ENCODE data around the gene RGS9. TPM values are rescaled to one million over a fixed set of nuclear protein-coding genes. Genes with fewer than 3 reads are reported as not detected.

Gene RGS9
- polyA plus RNA-seq, 3 donors: 13.0 to 14.5 (median 14.0) TPM

DNA sequence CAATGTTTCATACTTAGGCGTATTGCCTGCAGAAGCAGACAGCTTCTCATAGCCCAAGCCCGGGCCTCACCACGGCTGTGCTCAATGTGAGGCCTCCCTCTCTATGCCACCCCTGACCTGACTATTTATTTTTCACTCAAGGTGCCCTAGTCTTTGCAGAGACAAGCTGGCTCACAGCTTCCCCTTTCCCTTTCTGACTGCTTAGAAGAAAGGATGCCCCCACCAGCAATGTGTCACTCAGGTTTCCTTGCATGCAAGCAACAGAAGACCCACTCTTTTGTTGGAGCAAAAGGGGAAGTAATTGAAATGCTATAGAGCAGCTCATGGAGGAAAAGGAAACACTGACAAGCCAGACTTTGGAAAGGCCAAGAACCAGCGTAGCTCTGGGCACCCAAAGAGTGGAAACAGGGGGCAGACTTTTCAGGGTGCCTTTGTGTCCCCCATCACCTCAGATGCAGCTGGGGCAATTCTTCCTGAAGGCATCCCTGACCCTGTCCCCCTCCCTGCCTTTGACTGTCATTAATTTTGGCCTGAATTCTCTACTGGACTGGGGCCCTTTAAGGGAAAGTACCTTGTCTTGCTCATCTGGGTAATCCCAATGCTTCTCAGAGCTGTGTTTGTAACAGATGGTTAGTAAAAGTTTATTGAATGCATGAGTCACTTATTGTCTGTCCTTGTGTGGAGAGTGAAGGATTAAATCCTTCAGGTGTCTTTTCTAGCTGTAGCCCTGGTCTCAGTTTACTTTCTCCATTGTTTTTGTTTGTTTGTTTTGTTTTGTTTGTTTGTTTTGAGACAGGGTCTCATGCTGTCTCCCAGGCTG lies 17.8 kb downstream of the RGS9 start:
- no peak for DNase-seq (ENCODE audit: low read depth in 3 of 3, low spot score in 2 of 3)

DNA sequence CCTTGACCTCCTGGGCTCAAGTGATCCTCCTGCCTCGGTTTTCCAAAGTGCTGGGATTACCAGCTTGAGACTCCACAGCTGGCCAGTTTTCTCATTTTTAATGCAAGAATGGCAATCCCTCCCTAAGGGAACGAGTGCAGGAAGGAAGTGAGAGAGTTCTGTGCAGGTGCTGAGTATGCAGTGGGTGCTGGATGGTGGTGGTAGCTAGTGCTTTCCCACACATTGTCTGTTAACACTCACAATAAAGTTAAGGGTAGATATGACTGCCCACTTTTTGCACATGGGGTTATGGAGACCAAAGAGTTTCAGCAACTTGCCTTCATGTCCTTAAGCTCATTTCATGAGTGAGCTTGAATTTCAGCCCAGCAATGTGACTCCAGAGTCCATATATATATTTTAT lies 18.5 kb downstream of the RGS9 start:
- no peak for DNase-seq (ENCODE audit: low read depth in 3 of 3, low spot score in 2 of 3)

DNA sequence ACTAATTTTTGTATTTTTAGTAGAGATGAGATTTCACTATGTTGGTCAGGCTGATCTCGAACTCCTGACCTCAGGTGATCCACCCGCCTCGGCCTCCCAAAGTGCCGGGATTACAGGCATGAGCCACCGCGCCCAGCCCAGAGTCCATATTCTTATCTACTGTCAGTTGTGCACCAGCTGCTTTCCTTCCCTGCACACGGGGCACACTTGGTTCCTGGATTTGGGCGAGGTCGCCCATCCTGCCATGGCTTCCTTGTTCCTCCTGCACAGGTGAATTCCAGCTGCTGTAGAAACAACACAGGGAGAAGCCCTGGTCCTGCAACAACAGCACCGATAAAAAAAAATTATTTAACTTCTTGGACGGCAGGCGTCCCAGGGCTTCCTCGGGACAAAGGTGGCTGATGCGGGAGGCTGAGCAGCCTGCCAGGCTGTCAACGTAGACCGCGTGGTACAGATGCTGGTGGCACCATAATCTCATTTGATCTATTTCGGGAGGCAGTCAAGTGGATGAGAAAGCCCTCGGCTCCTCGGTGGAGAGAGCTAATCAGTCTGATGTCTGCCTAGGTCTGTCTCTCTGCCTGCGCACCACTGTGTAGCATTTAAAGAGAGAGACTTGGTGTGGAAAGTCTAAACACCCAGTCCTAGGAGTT lies 19.1 kb downstream of the RGS9 start:
- DNase-seq (ENCODE audit: low read depth in 3 of 3, low spot score in 2 of 3): no peak

DNA sequence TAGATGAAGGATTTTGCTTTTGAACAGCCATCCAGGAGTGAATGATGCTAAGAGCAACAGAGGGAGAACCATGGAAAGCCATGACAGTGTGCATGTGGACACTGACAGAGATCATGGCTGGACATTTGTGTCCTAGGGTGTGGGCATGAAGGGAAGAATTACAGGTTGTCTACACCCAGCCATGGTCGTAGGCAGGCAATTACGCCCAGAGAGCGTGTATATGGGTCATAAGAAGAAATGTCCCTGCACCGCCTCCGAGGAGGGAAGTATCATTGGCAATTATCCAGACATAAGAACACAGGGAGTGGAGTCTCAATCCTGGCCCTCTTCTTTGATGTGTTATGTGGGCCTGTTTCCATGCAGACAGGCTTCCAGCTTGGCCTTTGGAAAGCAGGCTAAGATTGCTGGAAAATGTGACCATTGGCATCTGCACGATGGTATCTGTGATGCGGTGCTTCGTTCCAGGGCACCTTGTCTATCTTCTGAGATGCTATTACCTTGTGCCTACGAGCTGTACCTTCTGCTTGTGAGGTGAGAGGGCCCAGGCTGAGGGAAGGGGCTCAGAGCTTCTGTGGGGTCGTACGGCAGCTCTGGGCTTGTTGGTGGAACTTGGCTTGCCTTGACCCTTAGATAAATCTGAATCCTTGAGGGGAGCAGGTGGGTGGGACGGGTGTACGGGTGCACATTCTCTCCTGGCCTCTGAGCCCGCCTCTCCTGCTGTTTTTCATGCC lies 19.8 kb downstream of the RGS9 start:
- DNase-seq (ENCODE audit: low read depth in 3 of 3, low spot score in 2 of 3): no peak

DNA sequence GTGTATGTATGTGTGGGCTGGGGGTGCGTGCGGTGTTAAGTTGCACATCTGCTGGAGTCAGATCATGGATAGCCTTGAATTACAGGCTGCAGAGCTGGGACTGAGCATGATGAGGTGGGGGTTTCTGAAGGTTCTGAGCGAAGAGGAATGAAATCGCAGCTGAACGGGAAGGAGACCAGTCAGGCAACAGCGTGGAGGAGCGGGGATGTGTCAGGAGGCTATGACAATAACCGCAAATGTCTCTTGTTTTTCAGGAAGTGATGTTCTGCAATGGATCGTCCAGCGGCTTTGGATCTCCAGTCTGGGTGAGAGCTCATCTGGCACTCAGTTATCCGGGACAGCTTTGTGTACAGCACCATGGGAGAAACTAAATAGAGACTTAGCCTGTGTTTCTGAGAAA lies 20.9 kb downstream of the RGS9 start:
- DNase-seq (ENCODE audit: low read depth in 3 of 3, low spot score in 2 of 3): no peak

DNA sequence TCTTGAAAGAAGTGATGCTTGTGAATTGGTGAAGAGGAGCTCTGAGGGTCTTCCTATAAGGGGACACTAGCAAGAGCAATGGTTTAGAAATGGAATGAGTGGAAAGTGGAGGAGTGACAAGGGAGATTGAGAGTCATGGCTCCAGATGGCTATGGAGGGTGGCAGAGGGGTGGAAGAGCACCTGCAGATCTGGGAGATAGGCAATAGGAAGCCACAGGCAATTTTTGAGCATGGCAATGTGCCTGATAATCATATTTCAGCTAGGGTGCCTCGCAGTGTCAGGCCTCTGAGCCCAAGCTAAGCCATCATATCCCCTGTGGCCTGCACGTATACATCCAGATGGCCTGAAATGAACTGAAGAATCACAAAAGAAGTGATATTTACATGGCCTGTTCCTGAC lies 21.5 kb downstream of the RGS9 start:
- DNase-seq (ENCODE audit: low read depth in 3 of 3, low spot score in 2 of 3): no peak

DNA sequence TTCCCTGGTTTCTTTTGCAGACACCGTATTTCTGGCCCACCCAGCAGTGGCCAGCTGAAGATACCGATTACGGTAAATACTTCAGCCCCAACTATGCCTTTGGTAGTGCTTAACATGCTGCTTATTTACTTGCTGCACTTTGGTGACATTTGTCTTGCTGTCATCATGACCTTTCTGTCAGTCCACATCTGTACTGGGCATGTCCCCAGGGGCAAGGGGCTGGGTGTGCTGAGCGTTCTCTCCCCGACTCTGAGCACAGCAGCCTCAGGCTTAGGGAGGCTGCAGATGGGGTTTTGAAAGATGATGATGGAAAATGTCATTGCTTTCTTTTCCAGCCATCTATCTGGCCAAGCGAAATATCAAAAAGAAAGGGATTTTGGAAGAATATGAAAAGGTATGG lies 23.3 kb downstream of the RGS9 start:
- no peak for DNase-seq (ENCODE audit: low read depth in 3 of 3, low spot score in 2 of 3)

DNA sequence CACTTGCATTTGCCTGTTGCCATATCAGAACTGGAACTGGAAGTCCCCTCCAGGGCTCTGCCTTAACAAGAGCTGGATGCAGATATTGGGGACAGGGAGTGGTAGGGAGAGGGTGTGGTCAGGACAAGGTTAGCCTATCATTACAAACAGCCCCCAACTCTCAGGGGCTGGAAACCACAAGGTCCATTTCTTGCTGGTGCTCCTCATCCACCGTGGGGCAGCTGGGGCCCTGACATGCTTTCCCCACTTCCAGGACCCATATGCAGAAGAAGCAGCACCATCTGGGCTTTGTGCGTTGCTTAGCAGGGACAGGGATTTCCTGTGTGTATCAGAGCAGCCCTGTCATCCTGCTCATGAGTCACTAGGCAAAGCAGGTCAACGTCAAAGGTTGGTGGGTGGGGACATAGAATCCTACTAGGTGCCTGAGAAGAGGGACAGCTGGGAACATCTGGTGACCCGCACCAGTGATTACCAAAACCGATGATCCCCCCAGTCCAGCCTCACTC lies 26.9 kb downstream of the RGS9 start:
- DNase-seq (ENCODE audit: low read depth in 3 of 3, low spot score in 2 of 3): no peak

DNA sequence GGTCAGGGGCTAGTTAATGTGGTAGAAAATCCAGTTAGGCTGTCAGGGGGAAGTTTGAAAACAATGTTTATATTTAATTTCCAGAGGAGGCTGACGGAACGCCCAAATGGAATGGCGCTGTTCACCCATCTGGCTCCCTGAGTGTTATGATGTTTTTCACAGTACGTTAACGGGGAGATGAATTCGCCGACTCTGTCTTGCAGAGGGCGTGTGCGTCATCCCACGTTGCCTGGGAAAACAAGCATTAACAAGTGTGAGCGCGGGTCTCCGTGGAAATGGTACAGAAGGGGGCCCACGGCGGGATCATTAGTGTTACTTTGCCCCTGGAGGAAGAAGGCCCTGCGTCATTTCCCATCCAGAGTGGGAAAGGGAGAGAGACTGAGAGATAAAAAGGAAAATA lies 29.6 kb downstream of the RGS9 start:
- no peak for DNase-seq (ENCODE audit: low read depth in 3 of 3, low spot score in 2 of 3)

DNA sequence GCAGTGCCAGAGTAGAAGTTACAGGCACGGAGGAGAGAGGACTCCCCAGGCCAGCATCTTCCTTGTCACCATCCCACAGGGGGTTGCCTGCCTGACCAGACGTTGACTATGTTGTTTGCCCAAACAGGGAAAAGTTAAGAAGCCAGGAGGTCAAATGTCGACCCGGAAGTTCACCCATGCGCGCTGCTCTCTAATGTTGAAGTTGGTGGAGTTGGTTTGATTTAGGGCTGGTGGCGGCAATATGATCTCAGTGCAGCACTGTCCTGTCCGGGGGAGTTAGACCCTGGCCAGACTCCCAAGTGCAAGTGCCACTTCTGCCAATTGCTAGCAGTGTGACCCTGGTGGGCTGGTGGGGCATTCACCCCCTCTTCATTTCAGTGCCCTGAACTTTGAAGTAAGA lies 30.4 kb downstream of the RGS9 start:
- peak in 1 of 3 donors; percentile 37 for DNase-seq (ENCODE audit: low read depth in 3 of 3, low spot score in 2 of 3)

DNA sequence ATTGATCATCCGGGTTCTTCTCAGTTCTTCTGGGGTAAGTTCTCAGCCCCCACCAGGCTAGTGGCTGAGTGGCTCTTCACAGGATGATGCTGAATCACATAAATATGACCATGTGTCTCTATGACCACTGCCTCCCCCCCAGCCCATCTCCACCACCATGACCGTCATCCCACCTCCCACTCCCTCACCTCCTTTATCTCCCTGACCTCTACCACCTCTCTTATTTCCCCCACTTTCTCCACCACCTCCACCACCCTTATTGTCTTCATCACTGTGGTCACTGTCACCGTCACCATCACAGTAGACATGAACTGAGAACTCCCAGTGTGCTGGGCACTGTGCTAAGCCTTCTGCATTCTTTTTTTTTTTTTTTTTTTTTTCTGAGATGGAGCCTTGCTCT lies 32.5 kb downstream of the RGS9 start:
- DNase-seq (ENCODE audit: low read depth in 3 of 3, low spot score in 2 of 3): no peak

DNA sequence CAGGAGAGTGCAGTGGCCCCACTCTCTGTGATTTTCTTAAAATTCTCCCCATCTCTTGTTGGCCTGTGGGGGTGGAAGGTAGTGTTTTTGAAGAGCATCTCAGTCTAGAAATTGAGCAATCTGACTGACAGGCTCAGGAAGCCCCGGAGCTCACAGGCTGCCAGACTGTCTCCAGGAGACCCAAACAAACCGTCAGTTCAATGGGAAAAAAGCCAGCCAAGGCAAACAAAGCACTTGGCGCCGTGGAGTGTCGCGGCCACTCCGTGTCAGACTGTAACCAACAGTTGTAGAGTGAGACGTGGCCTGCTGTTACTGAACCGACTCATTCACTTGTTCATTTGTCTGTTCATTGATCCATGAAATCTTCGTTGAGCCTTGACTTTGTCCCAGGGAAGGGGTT lies 33.7 kb downstream of the RGS9 start:
- no peak for DNase-seq (ENCODE audit: low read depth in 3 of 3, low spot score in 2 of 3)

DNA sequence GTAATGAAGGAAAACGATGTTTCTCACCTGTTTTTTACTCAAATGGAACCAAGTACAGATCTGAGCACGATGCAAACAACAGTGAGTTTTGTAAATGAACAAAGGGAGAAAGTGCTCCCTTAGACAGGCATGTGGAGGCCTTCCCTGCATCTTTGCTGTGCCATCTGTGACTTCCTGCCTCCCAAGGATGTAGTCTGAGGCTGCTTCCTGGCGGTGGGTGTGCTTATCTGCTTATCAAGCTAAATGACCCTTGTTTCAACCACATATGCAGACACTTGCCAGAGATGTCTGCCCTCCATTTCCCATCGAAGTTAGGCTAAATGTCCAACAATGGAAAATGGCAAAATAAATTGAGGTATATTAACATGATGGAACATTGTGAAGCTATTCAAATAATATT lies 34.6 kb downstream of the RGS9 start:
- no peak for DNase-seq (ENCODE audit: low read depth in 3 of 3, low spot score in 2 of 3)

DNA sequence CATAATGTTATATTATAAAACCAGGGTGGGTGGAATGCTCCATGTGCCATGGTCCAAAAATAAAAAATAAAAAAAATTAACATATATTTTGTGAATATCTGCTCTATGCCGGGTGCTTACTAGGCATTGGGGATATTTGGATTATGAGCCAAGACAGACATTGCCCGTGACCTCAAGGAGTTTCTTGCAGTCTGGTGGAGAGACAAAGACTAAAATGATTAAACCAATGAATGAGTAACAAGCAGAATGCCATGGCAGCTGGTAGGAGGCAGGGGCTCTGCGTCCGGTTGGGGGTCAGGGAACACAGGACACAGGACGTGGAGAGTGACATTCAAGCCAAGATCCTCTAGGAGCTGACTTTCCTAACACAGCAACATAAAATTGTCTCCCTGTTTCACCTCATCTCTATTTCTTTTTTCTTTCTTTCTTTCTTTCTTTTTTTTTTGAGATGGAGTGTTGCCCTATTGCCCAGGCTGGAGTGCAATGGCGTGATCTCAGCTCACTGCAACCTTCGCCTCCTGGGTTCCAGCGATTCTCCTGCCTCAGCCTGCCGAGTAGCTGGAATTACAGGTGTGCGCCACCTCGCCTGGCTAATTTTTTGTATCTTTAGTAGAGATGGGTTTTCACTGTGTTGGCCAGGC lies 35.4 kb downstream of the RGS9 start:
- no peak for DNase-seq (ENCODE audit: low read depth in 3 of 3, low spot score in 2 of 3)

DNA sequence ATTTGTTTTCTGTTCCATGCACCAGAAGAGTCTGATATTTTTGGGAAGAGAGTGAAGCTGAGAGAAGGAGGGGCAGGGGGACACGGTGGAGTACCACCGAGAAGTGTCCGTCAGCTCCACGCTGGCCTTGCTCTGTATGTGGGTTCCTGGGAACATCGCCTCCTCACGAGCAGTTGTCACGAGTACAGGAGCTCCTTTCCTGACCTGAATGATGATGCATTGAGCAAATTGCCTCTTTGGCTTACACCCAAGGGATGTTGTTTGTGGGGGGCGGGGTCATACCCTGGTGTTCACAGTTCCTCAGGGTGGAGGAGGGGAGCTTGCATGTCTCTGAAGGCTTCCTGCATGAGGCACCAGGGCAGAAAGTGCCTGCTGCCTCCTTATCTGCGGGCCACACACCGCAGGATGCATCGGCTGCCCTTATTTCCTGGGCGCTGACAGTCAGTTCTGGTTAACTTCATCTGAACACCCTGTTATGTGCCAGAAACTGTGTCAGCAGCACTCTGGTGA lies 36.2 kb downstream of the RGS9 start:
- DNase-seq (ENCODE audit: low read depth in 3 of 3, low spot score in 2 of 3): no peak

DNA sequence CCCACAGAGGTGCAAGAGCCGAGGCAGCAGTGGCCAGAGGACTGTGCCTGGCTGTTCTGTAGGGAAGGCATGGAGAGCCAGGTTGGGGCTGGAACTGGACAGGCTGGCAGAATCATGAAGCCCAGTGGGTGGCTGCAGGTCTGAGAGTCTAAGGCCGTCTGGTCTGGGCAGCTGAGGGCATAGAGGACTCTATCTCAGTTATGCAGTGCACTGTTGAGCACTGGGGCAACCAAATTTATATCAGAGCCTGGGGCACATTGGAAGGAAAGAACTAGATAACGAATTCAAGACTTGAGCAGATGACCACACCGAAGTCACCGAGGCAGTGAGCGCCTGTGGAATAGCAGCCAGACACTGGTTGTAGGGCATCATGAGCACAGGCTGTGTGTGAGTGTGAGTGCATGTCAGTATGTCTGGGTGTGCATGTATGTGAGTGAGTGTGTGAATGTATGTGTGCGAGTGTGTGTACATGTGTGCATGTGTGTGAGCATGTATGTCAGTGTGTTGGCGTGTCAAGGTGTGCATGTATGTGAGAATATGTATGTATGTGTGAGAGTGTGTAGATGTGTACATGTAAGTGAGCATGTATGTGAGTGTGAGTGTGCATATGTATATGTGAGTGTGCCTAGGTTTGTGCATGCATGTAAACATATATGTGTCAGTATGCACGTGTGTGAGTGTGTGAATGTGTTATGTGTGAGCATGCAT lies 37.0 kb downstream of the RGS9 start:
- DNase-seq (ENCODE audit: low read depth in 3 of 3, low spot score in 2 of 3): no peak

DNA sequence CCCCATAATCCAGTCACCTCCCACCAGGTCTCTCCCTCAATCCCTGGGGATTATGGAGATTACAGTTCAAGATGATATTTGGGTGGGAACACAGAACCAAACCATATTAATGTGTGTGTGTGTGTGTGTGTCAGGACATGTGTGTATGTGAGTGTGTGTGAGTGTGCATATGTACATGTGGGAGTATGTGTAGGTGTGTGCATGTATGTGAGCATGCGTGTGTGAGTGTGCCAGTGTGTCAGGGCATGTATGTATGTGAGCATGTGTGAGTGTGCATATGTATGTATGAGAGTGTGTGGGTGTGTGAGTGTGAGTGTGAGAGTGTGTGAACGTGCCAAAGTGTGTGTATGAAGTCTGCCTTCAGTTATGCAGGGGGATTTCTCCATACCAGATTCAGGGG lies 37.8 kb downstream of the RGS9 start:
- DNase-seq (ENCODE audit: low read depth in 3 of 3, low spot score in 2 of 3): no peak

DNA sequence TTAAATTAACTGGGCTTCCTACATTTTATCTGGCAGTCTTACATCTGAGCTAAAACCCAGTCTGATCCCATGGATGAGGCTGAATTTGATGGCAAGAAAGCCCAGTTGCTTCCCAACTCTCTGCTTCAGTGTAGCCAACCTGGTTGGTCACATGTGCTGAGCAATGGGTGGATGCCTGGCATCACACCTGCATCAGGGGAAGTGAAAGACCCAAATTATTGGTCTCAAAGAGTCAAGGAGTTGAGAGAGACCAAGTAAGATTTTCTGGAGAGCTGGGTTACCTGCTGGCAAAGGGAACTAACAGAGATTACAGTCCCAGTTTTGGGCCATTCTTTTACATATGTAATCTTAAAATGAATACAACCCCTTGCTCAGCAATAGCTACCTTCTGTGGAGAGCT lies 38.8 kb downstream of the RGS9 start:
- DNase-seq (ENCODE audit: low read depth in 3 of 3, low spot score in 2 of 3): no peak

DNA sequence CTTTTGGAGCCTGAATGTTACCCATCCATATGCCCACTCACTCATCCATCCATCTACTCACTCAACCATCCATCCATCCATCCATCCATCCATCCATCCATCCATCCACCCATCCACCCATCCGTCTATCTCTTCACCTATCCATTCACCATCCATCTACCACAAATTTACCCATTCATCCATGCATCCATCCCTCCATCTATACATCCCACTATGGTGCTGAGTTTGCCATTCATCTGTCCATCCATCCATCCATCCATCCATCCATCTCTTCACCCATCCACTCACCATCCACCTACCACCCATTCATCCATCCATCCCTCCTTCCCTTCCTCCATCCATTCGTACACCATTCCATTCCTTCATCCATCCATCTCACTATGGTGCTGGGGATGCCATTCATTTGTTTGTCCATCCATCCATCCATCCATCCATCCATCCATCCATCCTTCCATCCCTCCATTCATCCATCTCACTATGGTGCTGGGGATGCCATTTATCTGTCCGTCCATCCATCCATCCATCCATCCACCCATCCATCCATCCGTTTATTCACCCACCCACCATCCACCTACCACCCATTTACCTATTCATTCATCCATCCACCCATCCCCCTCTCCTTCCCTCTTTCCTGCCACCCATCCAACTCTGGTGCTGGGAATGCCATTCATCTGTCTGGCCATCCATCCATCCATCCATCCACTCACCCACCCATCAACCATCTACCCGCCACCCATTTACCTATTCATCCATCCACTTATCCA lies 39.7 kb downstream of the RGS9 start:
- no peak for DNase-seq (ENCODE audit: low read depth in 3 of 3, low spot score in 2 of 3)

DNA sequence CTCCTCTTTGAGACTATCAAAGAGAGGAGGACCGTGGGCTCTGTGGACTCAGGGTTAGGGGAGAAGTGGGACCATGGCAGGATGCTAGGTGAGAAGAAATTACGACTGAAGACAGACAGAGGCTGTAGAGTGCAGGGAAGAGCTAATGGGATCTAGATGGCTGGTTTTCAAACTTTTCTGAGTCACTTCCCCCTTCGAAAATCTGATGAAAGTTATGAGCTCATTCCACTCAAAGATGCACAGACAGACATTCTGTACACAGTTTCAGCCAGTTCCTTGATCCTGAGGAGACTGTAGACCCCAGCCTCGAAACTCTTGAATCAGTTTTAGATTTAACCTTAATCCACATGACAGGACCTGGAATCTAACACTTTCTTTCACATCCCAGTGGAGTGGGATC lies 40.7 kb downstream of the RGS9 start:
- no peak for DNase-seq (ENCODE audit: low read depth in 3 of 3, low spot score in 2 of 3)
